Measurements from ENCODE around the gene NUP155.

The NUP155 gene

GRCh38 chr5:37319037-37319782, 51.7 kb downstream of the NUP155 start:
- no peak overlapping the region for H2AK5ac ChIP-seq (ENCODE audit: low read depth, low read length)
- H3K4ac ChIP-seq (ENCODE audit: low read length) = no peak overlapping the region
- H2AFZ ChIP-seq (ENCODE audit: low read length) = no peak overlapping the region
- WGBS, 2 donors (ENCODE audit: extremely low coverage in 2 of 2, insufficient read length in 2 of 2, insufficient replicate concordance in 1 of 2) = no CpG with 5 or more reads among the region's 3 CpGs
- H2BK15ac ChIP-seq (ENCODE audit: low read length) = no peak overlapping the region
- peaks cover 29 to 94% of the 10 kb centered on the region in 2 donors for H3K36me3 ChIP-seq (replicated peaks in 1 of 2; ENCODE audit: control insufficient read depth in 2 of 2, insufficient read depth in 2 of 2, low read length in 2 of 2)
- H3K18ac ChIP-seq (ENCODE audit: low read length) = no peak overlapping the region
- H3K9me3 ChIP-seq (replicated peaks in 1 of 2; ENCODE audit: control insufficient read depth in 2 of 2, insufficient read depth in 1 of 2, low read depth in 1 of 2, low read length in 2 of 2) = no peaks in the 10 kb centered on the region
- no peak overlapping the region for H2BK120ac ChIP-seq (ENCODE audit: low read depth, low read length)
- no peaks in the 10 kb centered on the region for H3K27me3 ChIP-seq (ENCODE audit: control insufficient read depth in 3 of 3, insufficient read depth in 3 of 3, low read depth in 1 of 3, low read length in 3 of 3)
- no peak overlapping the region for H3K27ac ChIP-seq (replicated peaks; ENCODE audit: low read length)
- H2BK12ac ChIP-seq (ENCODE audit: low read length) = no peak overlapping the region
- H4K91ac ChIP-seq (ENCODE audit: low read depth, low read length, poor library complexity) = no peak overlapping the region
- H3K9ac ChIP-seq (ENCODE audit: low read depth, low read length, poor library complexity) = no peak overlapping the region
- H3K23ac ChIP-seq (ENCODE audit: low read depth, low read length, poor library complexity) = no peak overlapping the region
- H4K8ac ChIP-seq (ENCODE audit: low read depth, low read length) = no peak overlapping the region
- H3K14ac ChIP-seq (ENCODE audit: low read length) = no peak overlapping the region
- DNase-seq (ENCODE audit: low spot score) = no peak
- no peak overlapping the region for H3K4me3 ChIP-seq (ENCODE audit: low read length in 2 of 2)
- no peaks in the 10 kb centered on the region for H3K4me1 ChIP-seq (ENCODE audit: control insufficient read depth in 2 of 2, insufficient read depth in 1 of 2, low read depth in 1 of 2, low read length in 2 of 2)
- no peak overlapping the region for H3K4me2 ChIP-seq (ENCODE audit: insufficient read depth, low read length, poor library complexity, severe bottlenecking)
- H3K79me1 ChIP-seq (ENCODE audit: low read depth, low read length) = peaks cover 3% of the 10 kb centered on the region
- no peak overlapping the region for H2BK5ac ChIP-seq (ENCODE audit: low read length)

DNA sequence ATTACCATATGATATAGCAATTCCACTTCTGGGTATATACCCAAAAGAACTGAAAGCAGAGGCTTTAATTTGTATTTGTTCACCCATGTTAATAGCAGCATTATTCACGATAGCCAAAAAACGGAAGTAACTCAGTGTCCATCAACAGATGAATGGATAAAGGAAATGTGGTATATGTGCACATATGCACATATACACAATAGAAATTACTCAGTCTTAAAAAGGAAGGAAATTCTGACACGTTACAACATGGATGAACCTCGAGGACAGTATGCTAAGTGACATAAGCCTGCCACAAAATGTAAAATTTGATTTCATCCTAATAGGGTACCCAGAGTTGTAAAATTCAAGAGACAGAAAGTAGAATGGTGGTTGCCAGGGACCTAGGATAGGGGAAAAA, 54.9 kb downstream of the NUP155 start:
- Histone ChIP-seq H2BK120ac (ENCODE audit: low read depth, low read length) (no peak overlapping the region), H3K4ac (ENCODE audit: low read length) (no peak overlapping the region), H3K36me3 (replicated peaks in 1 of 2; ENCODE audit: control insufficient read depth in 2 of 2, insufficient read depth in 2 of 2, low read length in 2 of 2) (peaks cover 25 to 96% of the 10 kb centered on the region in 2 donors), H4K91ac (ENCODE audit: low read depth, low read length, poor library complexity) (no peak overlapping the region), H3K18ac (ENCODE audit: low read length) (no peak overlapping the region), H3K79me1 (ENCODE audit: low read depth, low read length) (no peaks in the 10 kb centered on the region), H3K14ac (ENCODE audit: low read length) (no peak overlapping the region), H2BK12ac (ENCODE audit: low read length) (no peak overlapping the region), H3K27me3 (ENCODE audit: control insufficient read depth in 3 of 3, insufficient read depth in 3 of 3, low read depth in 1 of 3, low read length in 3 of 3) (no peaks in the 10 kb centered on the region), H2AFZ (ENCODE audit: low read length) (no peak overlapping the region), H3K9me3 (replicated peaks in 1 of 2; ENCODE audit: control insufficient read depth in 2 of 2, insufficient read depth in 1 of 2, low read depth in 1 of 2, low read length in 2 of 2) (no peaks in the 10 kb centered on the region), H3K4me1 (ENCODE audit: control insufficient read depth in 2 of 2, insufficient read depth in 1 of 2, low read depth in 1 of 2, low read length in 2 of 2) (no peaks in the 10 kb centered on the region), H4K8ac (ENCODE audit: low read depth, low read length) (no peak overlapping the region), H2BK5ac (ENCODE audit: low read length) (no peak overlapping the region), H3K4me3 (ENCODE audit: low read length in 2 of 2) (no peak overlapping the region), H3K9ac (ENCODE audit: low read depth, low read length, poor library complexity) (no peak overlapping the region), H2AK5ac (ENCODE audit: low read depth, low read length) (no peak overlapping the region), H3K23ac (ENCODE audit: low read depth, low read length, poor library complexity) (no peak overlapping the region), H2BK15ac (ENCODE audit: low read length) (no peak overlapping the region), H3K27ac (replicated peaks; ENCODE audit: low read length) (no peak overlapping the region), H3K4me2 (ENCODE audit: insufficient read depth, low read length, poor library complexity, severe bottlenecking) (no peak overlapping the region)
- WGBS, 2 donors (ENCODE audit: extremely low coverage in 2 of 2, insufficient read length in 2 of 2, insufficient replicate concordance in 1 of 2) = no CpG with 5 or more reads among the region's 4 CpGs
- no peak for DNase-seq (ENCODE audit: low spot score)

- Histone ChIP-seq H3K4me3 (ENCODE audit: low read length in 2 of 2) (no peak overlapping the region), H2BK5ac (ENCODE audit: low read length) (no peak overlapping the region), H3K14ac (ENCODE audit: low read length) (no peak overlapping the region), H2AK5ac (ENCODE audit: low read depth, low read length) (no peak overlapping the region), H3K79me1 (ENCODE audit: low read depth, low read length) (no peaks in the 10 kb centered on the region), H2BK12ac (ENCODE audit: low read length) (no peak overlapping the region), H2AFZ (ENCODE audit: low read length) (no peak overlapping the region), H3K23ac (ENCODE audit: low read depth, low read length, poor library complexity) (no peak overlapping the region), H4K91ac (ENCODE audit: low read depth, low read length, poor library complexity) (no peak overlapping the region), H3K4me2 (ENCODE audit: insufficient read depth, low read length, poor library complexity, severe bottlenecking) (no peak overlapping the region), H3K9me3 (replicated peaks in 1 of 2; ENCODE audit: control insufficient read depth in 2 of 2, insufficient read depth in 1 of 2, low read depth in 1 of 2, low read length in 2 of 2) (no peaks in the 10 kb centered on the region), H3K4ac (ENCODE audit: low read length) (no peak overlapping the region), H4K8ac (ENCODE audit: low read depth, low read length) (no peak overlapping the region), H3K27ac (replicated peaks; ENCODE audit: low read length) (no peak overlapping the region), H3K4me1 (ENCODE audit: control insufficient read depth in 2 of 2, insufficient read depth in 1 of 2, low read depth in 1 of 2, low read length in 2 of 2) (no peaks in the 10 kb centered on the region), H3K36me3 (replicated peaks in 1 of 2; ENCODE audit: control insufficient read depth in 2 of 2, insufficient read depth in 2 of 2, low read length in 2 of 2) (peaks cover 17 to 97% of the 10 kb centered on the region in 2 donors), H3K18ac (ENCODE audit: low read length) (no peak overlapping the region), H2BK15ac (ENCODE audit: low read length) (no peak overlapping the region), H2BK120ac (ENCODE audit: low read depth, low read length) (no peak overlapping the region), H3K27me3 (ENCODE audit: control insufficient read depth in 3 of 3, insufficient read depth in 3 of 3, low read depth in 1 of 3, low read length in 3 of 3) (no peaks in the 10 kb centered on the region), H3K9ac (ENCODE audit: low read depth, low read length, poor library complexity) (no peak overlapping the region)
- no peak for DNase-seq (ENCODE audit: low spot score)
- no CpG with 5 or more reads among the region's 1 CpG for WGBS, 2 donors (ENCODE audit: extremely low coverage in 2 of 2, insufficient read length in 2 of 2, insufficient replicate concordance in 1 of 2)
These were observed 60.5 kb downstream of the NUP155 start for GRCh38 chr5:37310360-37310759.

- H3K4me2 ChIP-seq (ENCODE audit: insufficient read depth, low read length, poor library complexity, severe bottlenecking) = no peak overlapping the region
- H3K14ac ChIP-seq (ENCODE audit: low read length) = no peak overlapping the region
- H2BK5ac ChIP-seq (ENCODE audit: low read length) = no peak overlapping the region
- WGBS, 2 donors (ENCODE audit: extremely low coverage in 2 of 2, insufficient read length in 2 of 2, insufficient replicate concordance in 1 of 2) = no CpG with 5 or more reads among the region's 4 CpGs
- no peaks in the 10 kb centered on the region for H3K9me3 ChIP-seq (replicated peaks in 1 of 2; ENCODE audit: control insufficient read depth in 2 of 2, insufficient read depth in 1 of 2, low read depth in 1 of 2, low read length in 2 of 2)
- H3K9ac ChIP-seq (ENCODE audit: low read depth, low read length, poor library complexity) = no peak overlapping the region
- H3K79me1 ChIP-seq (ENCODE audit: low read depth, low read length) = no peaks in the 10 kb centered on the region
- no peaks in the 10 kb centered on the region for H3K4me1 ChIP-seq (ENCODE audit: control insufficient read depth in 2 of 2, insufficient read depth in 1 of 2, low read depth in 1 of 2, low read length in 2 of 2)
- H3K36me3 ChIP-seq (replicated peaks in 1 of 2; ENCODE audit: control insufficient read depth in 2 of 2, insufficient read depth in 2 of 2, low read length in 2 of 2) = peaks cover 16 to 95% of the 10 kb centered on the region in 2 donors
- no peaks in the 10 kb centered on the region for H3K27me3 ChIP-seq (ENCODE audit: control insufficient read depth in 3 of 3, insufficient read depth in 3 of 3, low read depth in 1 of 3, low read length in 3 of 3)
- H3K4ac ChIP-seq (ENCODE audit: low read length) = no peak overlapping the region
- H3K27ac ChIP-seq (replicated peaks; ENCODE audit: low read length) = no peak overlapping the region
- H2BK15ac ChIP-seq (ENCODE audit: low read length) = no peak overlapping the region
- no peak overlapping the region for H3K4me3 ChIP-seq (ENCODE audit: low read length in 2 of 2)
- H2AFZ ChIP-seq (ENCODE audit: low read length) = no peak overlapping the region
- H4K8ac ChIP-seq (ENCODE audit: low read depth, low read length) = no peak overlapping the region
- no peak overlapping the region for H4K91ac ChIP-seq (ENCODE audit: low read depth, low read length, poor library complexity)
- H2AK5ac ChIP-seq (ENCODE audit: low read depth, low read length) = no peak overlapping the region
- no peak for DNase-seq (ENCODE audit: low spot score)
- no peak overlapping the region for H2BK120ac ChIP-seq (ENCODE audit: low read depth, low read length)
- H2BK12ac ChIP-seq (ENCODE audit: low read length) = no peak overlapping the region
- no peak overlapping the region for H3K23ac ChIP-seq (ENCODE audit: low read depth, low read length, poor library complexity)
- no peak overlapping the region for H3K18ac ChIP-seq (ENCODE audit: low read length)
These were observed 62.1 kb downstream of the NUP155 start for GRCh38 chr5:37308793-37309192.

Measured in neuronal stem cell (in vitro differentiated cells).